Smooth muscle cell (in vitro differentiated cells): ENCODE data around the gene ENTREP1. TPM values are rescaled to one million over a fixed set of nuclear protein-coding genes. Genes with fewer than 3 reads are reported as not detected.

Experiments used
- DNase-seq: peaks from one replicate; lab custom pipeline; 2025; ENCODE audit not compliant: unreplicated experiment; lab: John Stamatoyannopoulos, UW
- H2AFZ ChIP-seq: fragments of 200-600 bp; sonication (generic); 2 replicates; pipeline ENCODE4 v1.6.0; 2016; ENCODE audit warnings: antibody characterized with exemption, low read depth, mild to moderate bottlenecking
- H3F3A ChIP-seq: fragments of 200-600 bp; sonication (generic); 2 replicates; pipeline ENCODE4 v1.6.0; 2017; ENCODE audit warnings: antibody characterized with exemption, low read depth
- H3K27ac ChIP-seq: fragments of 200-600 bp; sonication (generic); 2 replicates; pipeline ENCODE4 v1.5.1; 2016; ENCODE audit warnings: low read depth, mild to moderate bottlenecking
- H3K27me3 ChIP-seq: fragments of 200-600 bp; sonication (generic); 2 replicates; pipeline ENCODE4 v1.6.1; 2016; ENCODE audit warnings: low read depth, mild to moderate bottlenecking
- H3K36me3 ChIP-seq: fragments of 200-600 bp; sonication (generic); 2 replicates; pipeline ENCODE4 v1.5.1; 2016; ENCODE audit warnings: low read depth
- H3K4me1 ChIP-seq: fragments of 200-600 bp; sonication (generic); 2 replicates; pipeline ENCODE4 v1.5.1; 2016; ENCODE audit warnings: low read depth
- H3K4me2 ChIP-seq: fragments of 200-600 bp; sonication (generic); 2 replicates; pipeline ENCODE4 v1.6.0; 2016; ENCODE audit warnings: mild to moderate bottlenecking
- H3K4me3 ChIP-seq: fragments of 200-600 bp; sonication (generic); 2 replicates; pipeline ENCODE4 v1.5.1; 2016; ENCODE audit warnings: mild to moderate bottlenecking
- H3K79me2 ChIP-seq: fragments of 200-600 bp; sonication (generic); 2 replicates; pipeline ENCODE4 v1.6.0; 2016; ENCODE audit warnings: low read depth, mild to moderate bottlenecking
- H3K9ac ChIP-seq: fragments of 200-600 bp; sonication (generic); 2 replicates; pipeline ENCODE4 v1.6.0; 2016; ENCODE audit warnings: low read depth
- H3K9me3 ChIP-seq: fragments of 200-600 bp; sonication (generic); replicated peaks from 2 replicates; pipeline ENCODE4 v1.5.1; 2016; ENCODE audit warnings: low read depth
- H4K20me1 ChIP-seq: fragments of 200-600 bp; sonication (generic); 2 replicates; pipeline ENCODE4 v1.6.0; 2016; ENCODE audit warnings: low read depth
- WGBS: methylation state at CpG from one replicate; pipeline ENCODE4 v1.1.7; 2016; ENCODE audit warnings: low lambda C conversion rate; 5-methylcytosine and 5-hydroxymethylcytosine counted together
- polyA plus RNA-seq: library from polyadenylated mRNA; unstranded; fragments of >200 nt; fragmentation: Nextera tagmentation; extraction: Ambion mirVana; gene quantifications from 2 replicates; pipeline ENCODE4 v1.2.1, GENCODE V29; 2016
- total RNA-seq: library from RNA; depleted of rRNA; stranded (reverse); fragments of >200 nt; gene quantifications from 2 replicates; pipeline ENCODE4 v1.2.3, GENCODE V29; 2014
- TF ChIP-seq, protein P1 (sequence below): fragments of 200-600 bp; sonication (generic); IDR thresholded peaks from 2 replicates; pipeline ENCODE4 v1.5.1; 2017; ENCODE audit warnings: borderline replicate concordance, mild to moderate bottlenecking, antibody characterized with exemption; ENCODE audit not compliant: insufficient read depth, poor library complexity, severe bottlenecking

Gene ENTREP1
- total and polyA plus RNA-seq, 2 experiments from 2014 or later: 2.4 to 7.3 TPM

DNA sequence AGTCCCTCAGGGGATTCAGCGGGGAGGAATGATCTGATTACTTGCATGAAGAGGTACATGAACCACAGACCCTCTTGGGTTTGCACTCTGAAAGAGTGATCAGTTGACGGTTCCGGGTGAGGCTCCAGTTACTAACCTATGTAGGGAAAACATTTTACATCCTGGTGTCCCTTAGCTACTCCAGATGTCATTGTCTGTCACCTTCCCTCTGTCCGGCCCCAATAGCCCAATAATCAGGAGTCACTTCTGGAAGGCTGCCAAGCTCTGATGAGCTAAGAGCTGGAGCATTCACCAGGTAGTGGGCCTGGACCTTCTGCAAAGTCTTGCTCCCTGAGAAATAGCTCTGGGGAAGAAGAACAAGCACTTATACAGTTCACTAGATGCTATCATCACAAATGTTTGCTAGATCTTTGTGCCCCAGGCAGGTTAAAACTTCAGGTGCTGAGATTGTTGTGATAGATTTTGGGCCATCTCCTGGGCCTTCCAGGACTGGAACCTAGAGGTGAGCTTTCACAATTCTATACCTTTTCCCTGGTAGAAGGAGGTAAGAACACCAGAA, 64.5 kb downstream of the ENTREP1 start:
- no peaks in the 10 kb centered on the region for H3F3A ChIP-seq
- no peak overlapping the region for H3K4me2 ChIP-seq
- TF ChIP-seq, protein P1, sequence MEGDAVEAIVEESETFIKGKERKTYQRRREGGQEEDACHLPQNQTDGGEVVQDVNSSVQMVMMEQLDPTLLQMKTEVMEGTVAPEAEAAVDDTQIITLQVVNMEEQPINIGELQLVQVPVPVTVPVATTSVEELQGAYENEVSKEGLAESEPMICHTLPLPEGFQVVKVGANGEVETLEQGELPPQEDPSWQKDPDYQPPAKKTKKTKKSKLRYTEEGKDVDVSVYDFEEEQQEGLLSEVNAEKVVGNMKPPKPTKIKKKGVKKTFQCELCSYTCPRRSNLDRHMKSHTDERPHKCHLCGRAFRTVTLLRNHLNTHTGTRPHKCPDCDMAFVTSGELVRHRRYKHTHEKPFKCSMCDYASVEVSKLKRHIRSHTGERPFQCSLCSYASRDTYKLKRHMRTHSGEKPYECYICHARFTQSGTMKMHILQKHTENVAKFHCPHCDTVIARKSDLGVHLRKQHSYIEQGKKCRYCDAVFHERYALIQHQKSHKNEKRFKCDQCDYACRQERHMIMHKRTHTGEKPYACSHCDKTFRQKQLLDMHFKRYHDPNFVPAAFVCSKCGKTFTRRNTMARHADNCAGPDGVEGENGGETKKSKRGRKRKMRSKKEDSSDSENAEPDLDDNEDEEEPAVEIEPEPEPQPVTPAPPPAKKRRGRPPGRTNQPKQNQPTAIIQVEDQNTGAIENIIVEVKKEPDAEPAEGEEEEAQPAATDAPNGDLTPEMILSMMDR: no peak
- no peak overlapping the region for H3K4me3 ChIP-seq
- H3K36me3 ChIP-seq: no peaks in the 10 kb centered on the region
- no peak overlapping the region for H3K9ac ChIP-seq
- no peaks in the 10 kb centered on the region for H3K79me2 ChIP-seq
- no peak for DNase-seq
- H3K4me1 ChIP-seq: no peaks in the 10 kb centered on the region
- no peaks in the 10 kb centered on the region for H3K9me3 ChIP-seq
- H3K27me3 ChIP-seq: no peaks in the 10 kb centered on the region
- WGBS: 90% methylated on average over 4 of the region's 4 CpGs
- no peaks in the 10 kb centered on the region for H4K20me1 ChIP-seq
- H3K27ac ChIP-seq: no peak overlapping the region
- no peak overlapping the region for H2AFZ ChIP-seq

DNA sequence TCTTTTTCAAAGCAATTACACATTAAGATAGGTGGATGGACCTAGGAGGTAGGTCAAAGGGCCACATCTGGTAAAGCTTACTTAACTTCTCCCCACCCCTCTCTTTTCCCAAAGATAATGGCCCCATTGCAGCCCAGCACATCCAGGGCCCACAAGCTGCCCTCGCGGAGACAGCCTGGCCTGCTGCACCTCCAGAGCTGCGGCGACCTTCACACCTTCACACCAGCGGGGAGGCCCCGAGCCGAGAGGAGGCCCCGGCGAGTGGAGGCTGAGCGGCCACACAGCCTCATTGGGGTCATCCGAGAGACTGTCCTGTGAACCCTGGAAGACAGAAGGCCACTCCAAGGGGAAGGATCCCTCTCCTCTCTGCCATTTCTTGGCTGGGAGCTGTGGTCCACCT, 66.5 kb downstream of the ENTREP1 start:
- no peaks in the 10 kb centered on the region for H3K27me3 ChIP-seq
- H3K4me3 ChIP-seq: no peak overlapping the region
- no peaks in the 10 kb centered on the region for H3K4me1 ChIP-seq
- DNase-seq: no peak
- no peaks in the 10 kb centered on the region for H3K79me2 ChIP-seq
- no peak overlapping the region for H3K4me2 ChIP-seq
- no peak overlapping the region for H3K9ac ChIP-seq
- no peak overlapping the region for H3K27ac ChIP-seq
- H3K36me3 ChIP-seq: no peaks in the 10 kb centered on the region
- WGBS: 98% methylated on average over 11 of the region's 11 CpGs
- H3K9me3 ChIP-seq: no peaks in the 10 kb centered on the region
- no peaks in the 10 kb centered on the region for H4K20me1 ChIP-seq
- TF ChIP-seq, protein P1: no peak
- no peaks in the 10 kb centered on the region for H3F3A ChIP-seq
- no peak overlapping the region for H2AFZ ChIP-seq

DNA sequence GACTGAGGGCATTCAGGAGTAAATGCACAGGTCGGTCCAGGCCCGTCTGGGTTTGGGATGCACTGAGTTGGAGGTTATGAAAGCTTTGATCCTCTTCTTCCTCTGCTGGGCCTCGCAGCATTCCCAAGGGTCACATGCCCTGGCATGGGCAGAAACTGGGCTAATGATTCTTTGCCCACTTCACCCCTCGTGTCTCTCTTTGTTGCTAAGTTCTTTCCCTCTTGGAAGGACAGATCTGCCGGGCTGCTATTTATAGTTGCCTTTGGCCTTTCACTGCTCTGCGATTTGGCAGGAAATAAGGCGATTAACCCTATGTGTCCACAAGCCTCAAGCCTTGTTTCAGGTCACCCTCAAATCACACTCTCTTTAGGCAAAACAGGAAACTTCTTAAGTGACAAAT, 66.9 kb downstream of the ENTREP1 start:
- Histone ChIP-seq H3K4me2 (no peak overlapping the region), H3K27me3 (no peaks in the 10 kb centered on the region), H4K20me1 (no peaks in the 10 kb centered on the region), H3K4me1 (no peaks in the 10 kb centered on the region), H3K4me3 (no peak overlapping the region), H3F3A (no peaks in the 10 kb centered on the region), H3K36me3 (no peaks in the 10 kb centered on the region), H3K27ac (no peak overlapping the region), H3K9ac (no peak overlapping the region), H2AFZ (no peak overlapping the region), H3K9me3 (no peaks in the 10 kb centered on the region), H3K79me2 (no peaks in the 10 kb centered on the region)
- TF ChIP-seq, protein P1: no peak
- no peak for DNase-seq
- WGBS: 62% methylated on average over 7 of the region's 7 CpGs

DNA sequence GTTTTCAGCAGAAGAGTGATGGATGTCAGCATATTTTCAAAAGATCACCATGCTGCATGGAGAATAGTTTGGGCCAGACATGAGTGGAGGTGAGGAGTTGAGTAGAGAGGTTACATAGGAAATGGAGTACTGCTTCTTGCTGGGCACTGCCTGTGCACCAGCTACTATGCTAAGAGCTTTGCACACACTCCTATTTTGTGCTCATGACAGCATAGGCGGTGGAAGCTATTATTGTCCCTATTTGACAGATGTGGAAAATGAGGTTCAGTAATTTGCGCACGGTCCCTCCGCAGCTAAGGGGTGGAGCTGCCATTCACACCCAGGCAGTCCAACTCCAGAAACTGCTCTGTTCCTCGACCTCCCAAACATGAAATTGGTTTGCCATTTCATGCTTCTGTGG, 67.8 kb downstream of the ENTREP1 start:
- no peak overlapping the region for H3K4me3 ChIP-seq
- no peak overlapping the region for H3K27ac ChIP-seq
- WGBS: 94% methylated on average over 5 of the region's 5 CpGs

More for the DNA sequence above, 67.8 kb downstream of the ENTREP1 start:
- Histone ChIP-seq H3K9ac (no peak overlapping the region), H3K36me3 (no peaks in the 10 kb centered on the region), H3K27me3 (no peaks in the 10 kb centered on the region), H3K79me2 (no peaks in the 10 kb centered on the region), H2AFZ (no peak overlapping the region), H3K4me1 (no peaks in the 10 kb centered on the region), H3K4me2 (no peak overlapping the region), H3K9me3 (no peaks in the 10 kb centered on the region), H3F3A (no peaks in the 10 kb centered on the region), H4K20me1 (no peaks in the 10 kb centered on the region)
- DNase-seq: no peak
- TF ChIP-seq, protein P1: no peak
